ENCODE measurements around the gene B4GALT2.

Gene B4GALT2

GRCh38 chr1:44029911-44030604 lies 51.0 kb downstream of the B4GALT2 start:
- peak; percentile 69 for DNase-seq (ENCODE audit: low read depth, low spot score)

GRCh38 chr1:44030605-44031251 lies 51.7 kb downstream of the B4GALT2 start:
- peak; percentile 12 for DNase-seq (ENCODE audit: low read depth, low spot score)

- DNase-seq (ENCODE audit: low read depth, low spot score): peak; percentile 21
Measured at GRCh38 chr1:44031252-44032169, 52.5 kb downstream of the B4GALT2 start, which contains the start of gene SLC6A9. TSS of gene SLC6A9 (minus strand) at chr1:44031462. CDS start at chr1:44024277, 7,185 bp downstream.

- DNase-seq (ENCODE audit: low read depth, low spot score): no peak
Measured at GRCh38 chr1:44032170-44032790, 53.3 kb downstream of the B4GALT2 start.

- no peak for DNase-seq (ENCODE audit: low read depth, low spot score)
Measured at GRCh38 chr1:44033041-44033575, 54.1 kb downstream of the B4GALT2 start.

GRCh38 chr1:44033756-44034155 lies 54.7 kb downstream of the B4GALT2 start:
- no peak for DNase-seq (ENCODE audit: low read depth, low spot score)

- DNase-seq (ENCODE audit: low read depth, low spot score): no peak
Measured at GRCh38 chr1:44034423-44034822, 55.4 kb downstream of the B4GALT2 start.

GRCh38 chr1:44034976-44035716 lies 56.1 kb downstream of the B4GALT2 start:
- DNase-seq (ENCODE audit: low read depth, low spot score): no peak

GRCh38 chr1:44035726-44036408 lies 56.9 kb downstream of the B4GALT2 start:
- no peak for DNase-seq (ENCODE audit: low read depth, low spot score)

- DNase-seq (ENCODE audit: low read depth, low spot score): peak; percentile 32
Measured at GRCh38 chr1:44036409-44037139, 57.6 kb downstream of the B4GALT2 start.

- DNase-seq (ENCODE audit: low read depth, low spot score): no peak
Measured at GRCh38 chr1:44037154-44037553, 58.1 kb downstream of the B4GALT2 start.

GRCh38 chr1:44038876-44039657 lies 60.1 kb downstream of the B4GALT2 start:
- no peak for DNase-seq (ENCODE audit: low read depth, low spot score)

GRCh38 chr1:44040418-44040817 lies 61.4 kb downstream of the B4GALT2 start:
- no peak for DNase-seq (ENCODE audit: low read depth, low spot score)
